Upper lobe of left lung (tissue), 4 donors: ENCODE results near the gene CPNE4.

Experiments
- CTCF ChIP-seq, 6 experiments: fragments of 450-650 bp in 4 of 6; fragments of 200-600 bp in 2 of 6; sonication (generic) in 2 of 6; IDR thresholded peaks; one replicate each; pipeline ENCODE4 v1.5.1; 2016 to 2019; ENCODE audit warnings: antibody characterized with exemption in 6 of 6
- EP300 ChIP-seq, 4 donors: sonication (generic); formaldehyde crosslinking; IDR thresholded peaks; one replicate each; pipeline ENCODE4 v1.5.1; 2017; ENCODE audit warnings: antibody characterized with exemption in 4 of 4, control low read depth in 2 of 4

- no peak for TF ChIP-seq CTCF (IDR thresholded peaks at IDR 0.05)
- TF ChIP-seq EP300 (IDR thresholded peaks at IDR 0.05) = no peak
Measured at GRCh38 chr3:131804565-131805133, 230.2 kb downstream of the CPNE4 start.
